GM19452 (cell line): ENCODE results near the gene RRP9.
A peak's percentile ranks its signal among the peaks of the same experiment; 100 is the strongest.
"Not testable (repeated sequence)": the region's sequence is repeated elsewhere in the genome, so short reads cannot be mapped to it uniquely, and the experiment has no call there.

Source experiments
- ATAC-seq: cut with Tn5 transposase; IDR thresholded peaks from one replicate; pipeline ENCODE4 v1.9.1; 2021; ENCODE audit not compliant: unreplicated experiment

RRP9 gene

GRCh38 chr3:51941798-51942602 lies at the start of gene RRP9, which contains the start of gene PARP3:
Gene RRP9, minus strand, starts transcription at chr3:51941904. Its CDS starts 37 bp downstream, at chr3:51941867.
Gene PARP3, plus strand, starts transcription at chr3:51942363. Its CDS starts 993 bp downstream, at chr3:51943356.
- ATAC-seq = peak; percentile 92

GRCh38 chr3:51990501-51990971 lies 48.8 kb upstream of the RRP9 start:
- ATAC-seq = not testable (repeated sequence)

DNA sequence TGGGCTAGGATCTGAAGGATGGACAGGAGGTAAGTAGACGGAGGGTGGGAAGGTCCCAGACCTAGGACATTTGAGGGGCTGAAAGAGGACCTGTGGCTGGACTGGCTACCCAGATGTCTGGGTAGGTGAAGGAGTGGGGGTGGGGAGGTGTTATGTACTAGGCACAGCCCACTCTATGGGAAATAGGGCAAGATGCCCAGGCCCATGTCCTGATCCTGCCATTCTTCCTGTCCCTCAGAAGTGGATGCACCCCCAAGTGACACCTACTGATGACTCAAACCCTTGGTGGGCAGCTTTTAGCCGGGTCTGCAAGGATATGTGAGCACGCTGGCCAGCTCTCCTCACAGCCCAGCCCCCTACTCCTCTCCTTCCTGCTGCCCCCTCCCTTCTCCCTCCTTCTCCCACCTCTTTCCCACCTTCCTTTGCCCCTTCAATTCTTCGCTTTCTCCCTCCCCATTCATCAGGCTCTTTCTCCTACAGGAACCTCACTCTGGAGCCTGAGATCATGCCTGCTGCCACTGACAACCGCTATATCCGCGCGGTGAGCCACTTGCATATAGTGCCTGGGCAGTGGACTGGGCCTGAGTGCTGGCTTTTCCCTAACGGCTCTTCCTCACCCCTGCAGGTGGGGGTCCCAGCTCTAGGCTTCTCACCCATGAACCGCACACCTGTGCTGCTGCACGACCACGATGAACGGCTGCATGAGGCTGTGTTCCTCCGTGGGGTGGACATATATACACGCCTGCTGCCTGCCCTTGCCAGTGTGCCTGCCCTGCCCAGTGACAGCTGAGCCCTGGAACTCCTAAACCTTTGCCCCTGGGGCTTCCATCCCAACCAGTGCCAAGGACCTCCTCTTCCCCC lies 46.8 kb upstream of the RRP9 start:
- ATAC-seq = no peak

DNA sequence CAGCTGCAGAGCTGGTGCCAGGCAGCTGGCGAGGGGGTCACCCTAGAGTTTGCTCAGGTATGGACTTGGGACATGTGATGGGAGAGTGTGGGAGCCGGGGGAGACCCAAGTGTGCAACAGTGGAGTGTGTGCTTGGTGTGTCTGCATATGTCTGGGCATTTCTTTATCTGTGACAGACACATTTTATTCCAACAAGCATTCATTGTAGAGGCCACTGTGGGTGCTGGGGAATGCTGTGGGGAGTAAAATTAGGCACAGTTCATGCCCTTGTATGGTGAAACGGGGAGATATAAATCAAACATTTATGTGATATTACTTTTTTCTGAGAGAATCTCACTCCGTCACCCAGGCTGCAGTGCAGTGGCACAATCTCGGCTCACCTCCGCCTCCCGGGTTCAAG lies 45.9 kb upstream of the RRP9 start:
- no peak for ATAC-seq

- no peak for ATAC-seq
Measured at GRCh38 chr3:51986010-51986947, 44.6 kb upstream of the RRP9 start.

DNA sequence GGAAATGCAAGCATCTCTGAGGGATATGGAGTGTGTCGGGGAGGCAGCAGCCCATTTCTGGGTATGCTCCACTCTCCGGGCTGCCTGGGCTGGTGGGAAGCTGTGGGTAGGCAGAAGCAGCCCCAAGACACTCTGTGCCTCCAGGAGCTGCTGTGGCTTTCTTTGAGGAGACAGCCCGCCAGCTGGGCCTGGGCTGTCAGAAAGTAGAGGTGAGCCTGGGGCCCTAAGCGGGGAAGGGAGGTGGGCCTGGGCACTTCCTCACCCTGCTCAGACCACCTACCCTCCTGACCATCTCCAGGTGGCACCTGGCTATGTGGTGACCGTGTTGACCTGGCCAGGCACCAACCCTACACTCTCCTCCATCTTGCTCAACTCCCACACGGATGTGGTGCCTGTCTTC lies 43.4 kb upstream of the RRP9 start:
- no peak for ATAC-seq

GRCh38 chr3:51984269-51984647 lies 42.6 kb upstream of the RRP9 start:
- no peak for ATAC-seq

DNA sequence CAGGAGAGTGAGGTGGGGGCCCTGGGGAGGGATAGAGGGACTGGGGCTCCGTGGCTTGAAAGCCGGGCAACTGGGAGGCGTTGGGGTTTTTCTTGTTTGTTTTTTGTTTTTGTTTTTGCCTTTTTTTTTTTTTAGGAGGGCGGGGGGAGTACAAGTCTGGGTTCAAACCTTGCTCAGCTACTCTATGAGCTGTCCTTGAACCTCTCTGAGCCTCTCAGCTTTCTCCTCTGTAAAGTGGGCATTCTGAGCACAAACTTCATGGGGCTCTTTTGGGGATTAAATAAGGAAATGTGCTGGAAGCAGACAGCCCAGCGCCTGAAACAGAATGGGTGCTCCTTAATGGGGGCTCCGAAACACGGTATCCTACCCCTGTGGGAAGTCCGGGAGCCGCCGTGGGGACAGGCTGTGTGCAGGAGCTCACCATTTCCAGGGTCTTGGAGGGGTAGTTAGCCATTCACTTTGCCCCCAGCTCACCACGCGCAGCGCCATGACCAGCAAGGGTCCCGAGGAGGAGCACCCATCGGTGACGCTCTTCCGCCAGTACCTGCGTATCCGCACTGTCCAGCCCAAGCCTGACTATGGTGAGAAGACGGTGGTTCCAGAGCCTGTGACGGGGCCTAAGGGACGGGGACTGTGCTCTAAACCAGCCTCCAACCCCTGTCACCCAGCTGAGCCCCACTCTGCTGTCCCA lies 42.0 kb upstream of the RRP9 start:
- no peak for ATAC-seq

DNA sequence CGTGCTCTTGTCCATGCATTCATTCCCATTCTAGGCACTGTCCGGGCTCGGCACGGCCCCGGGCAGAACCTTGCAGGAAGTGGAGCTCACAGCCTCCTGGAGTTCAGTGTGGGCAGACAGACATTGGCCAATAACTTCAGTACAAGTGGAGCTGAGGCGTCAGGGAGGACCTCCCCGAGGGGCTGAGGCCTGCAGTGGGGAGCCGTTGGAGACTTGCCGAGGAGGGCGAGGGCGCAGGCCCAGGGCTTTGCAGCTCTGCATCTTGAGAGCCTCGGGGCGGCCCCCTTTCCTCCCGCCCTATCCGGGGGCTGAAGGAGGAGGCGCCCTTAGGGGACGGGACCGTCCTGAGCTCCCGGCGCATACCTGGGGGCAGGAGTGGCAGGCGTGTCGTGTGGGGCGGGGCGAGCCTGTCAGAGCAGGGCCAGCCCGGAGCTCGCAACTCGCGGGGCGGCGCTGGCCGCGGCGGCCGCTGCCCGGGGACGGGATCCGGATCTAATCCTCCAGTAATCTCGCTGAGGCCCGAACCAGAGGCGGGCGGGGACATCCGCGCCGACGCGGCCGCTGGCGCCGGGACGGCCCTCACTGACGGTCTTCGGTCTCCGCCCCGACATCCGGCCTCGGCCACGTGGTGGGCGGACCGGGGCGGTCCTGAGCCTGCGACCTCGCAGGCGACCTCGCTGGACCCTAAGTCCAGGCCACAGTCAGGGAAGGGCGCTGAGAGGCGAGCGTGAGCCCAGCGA lies 41.3 kb upstream of the RRP9 start, which contains the start of gene ACY1:
Gene ACY1 (plus strand): TSS at position 698 of the 740 bp plus-strand sequence. CDS start 530 bp downstream, outside the sequence.
- ATAC-seq = peak; percentile 79

DNA sequence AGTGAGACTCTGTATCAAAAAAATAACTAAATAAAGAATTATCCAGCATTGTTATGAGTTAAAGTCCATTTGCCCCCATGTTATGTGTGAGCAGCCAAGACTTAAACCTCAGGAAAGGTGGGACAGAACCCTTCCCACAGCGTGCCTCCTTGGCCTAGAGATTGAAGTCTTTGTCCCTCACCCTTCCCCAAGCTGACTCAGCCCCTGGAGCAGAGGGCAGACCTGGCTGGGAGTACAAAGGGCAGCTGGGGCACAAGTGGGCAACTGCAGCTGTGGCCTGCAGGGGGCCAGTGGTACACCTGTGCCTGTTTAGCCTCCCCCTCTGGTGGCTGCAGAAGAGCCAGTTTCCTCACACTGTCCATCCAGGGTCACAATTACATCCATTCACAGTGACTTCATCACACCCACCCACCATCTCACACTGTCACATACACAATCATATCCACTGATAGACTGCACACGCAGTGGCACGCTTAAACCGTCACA lies 40.7 kb upstream of the RRP9 start:
- peak; percentile 55 for ATAC-seq

DNA sequence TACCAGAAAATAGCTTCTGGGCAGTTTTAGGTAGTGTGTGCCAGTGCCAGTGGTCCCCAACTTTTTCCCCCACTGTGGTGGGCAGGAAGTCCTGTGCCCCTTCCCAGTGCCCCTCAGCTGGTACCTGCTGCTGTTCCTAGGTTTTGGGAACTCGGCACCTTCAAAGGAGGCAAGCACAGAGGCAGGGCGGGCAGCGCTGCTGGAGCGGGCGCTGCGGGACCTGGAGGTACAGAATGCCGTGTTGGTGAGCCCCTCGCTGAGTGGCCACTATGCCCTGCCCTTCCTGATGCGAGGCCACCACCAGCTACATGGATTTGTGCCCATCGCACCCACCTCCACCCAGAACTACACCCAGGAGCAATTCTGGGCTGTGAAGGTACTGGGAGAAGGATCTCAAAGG lies 38.5 kb upstream of the RRP9 start:
- no peak for ATAC-seq

- no peak for ATAC-seq
Measured at GRCh38 chr3:51978143-51978502, 36.4 kb upstream of the RRP9 start.

GRCh38 chr3:51977446-51978142 lies 35.9 kb upstream of the RRP9 start:
- ATAC-seq = no peak

DNA sequence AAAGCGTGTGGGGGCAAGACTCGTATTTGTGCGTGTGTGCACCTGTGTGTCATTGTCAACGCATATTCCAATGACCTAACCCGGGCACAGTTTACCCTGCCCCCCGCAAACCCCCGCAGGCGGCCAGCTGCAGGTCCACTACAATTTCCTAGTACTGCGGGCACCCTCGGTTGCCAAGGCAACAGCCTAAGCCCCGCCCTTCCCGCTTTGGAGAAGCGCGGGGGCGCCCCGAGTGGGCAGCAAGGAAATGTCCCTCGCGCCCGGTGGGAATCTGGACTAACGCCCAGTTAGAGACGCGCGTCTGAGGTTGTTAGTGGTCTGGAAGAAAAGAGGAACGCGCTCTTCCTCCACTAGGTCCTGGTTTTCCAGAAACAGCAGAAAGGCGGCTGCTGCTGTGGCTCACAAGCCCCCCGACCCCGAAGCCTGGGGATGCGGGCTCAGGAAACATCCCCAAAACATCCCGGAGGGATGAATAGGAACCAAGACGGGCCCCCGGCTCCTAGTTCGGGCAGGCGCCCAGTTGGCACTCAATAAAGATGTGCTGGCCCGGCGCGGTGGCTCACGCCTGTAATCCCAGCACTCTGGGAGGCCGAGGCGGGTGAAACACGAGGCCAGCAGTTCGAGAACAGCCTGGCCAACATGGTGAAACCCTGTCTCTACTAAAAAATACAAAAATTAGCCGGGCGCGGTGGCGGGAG lies 34.3 kb upstream of the RRP9 start:
- no peak for ATAC-seq

GRCh38 chr3:51974963-51975851 lies 33.5 kb upstream of the RRP9 start, which contains the start of gene ABHD14A:
Gene ABHD14A, plus strand, starts transcription at chr3:51975064. Its CDS starts 72 bp downstream, at chr3:51975136.
- ATAC-seq = peak; percentile 64

DNA sequence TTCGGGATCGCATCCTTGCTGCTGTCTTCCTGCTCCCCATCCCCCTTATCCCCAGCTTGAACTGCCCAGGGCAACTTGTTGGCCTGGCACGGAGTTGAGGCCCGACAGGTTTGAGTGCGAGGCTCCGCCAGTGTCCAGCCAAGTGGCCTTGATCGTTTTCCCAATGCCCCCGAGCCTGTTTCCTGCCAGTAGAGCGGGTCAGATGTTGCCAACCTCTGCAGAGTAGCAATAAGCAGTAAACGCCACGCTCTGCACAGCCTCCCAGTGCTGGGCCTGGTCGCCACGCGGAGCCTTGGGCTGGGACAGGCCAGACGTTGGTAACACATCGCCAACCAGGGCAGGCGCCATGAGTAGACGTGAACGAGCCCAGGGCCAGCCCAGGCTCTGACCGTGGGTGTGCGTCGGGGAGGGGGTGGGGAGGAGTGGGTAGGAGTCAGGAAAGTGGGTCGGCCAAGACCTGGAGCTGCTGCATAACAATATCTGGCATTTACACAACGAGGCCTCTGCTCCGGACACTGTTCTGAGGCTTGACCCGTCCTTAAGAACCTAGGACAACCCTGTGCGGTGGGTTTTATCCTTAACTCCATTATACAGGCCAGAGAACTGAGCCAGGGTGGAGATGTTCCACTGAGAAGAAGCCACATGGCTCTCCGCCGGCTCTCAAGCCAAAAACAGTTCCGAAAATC lies 32.7 kb upstream of the RRP9 start:
- ATAC-seq = no peak
